SK-N-SH (cell line): ENCODE measurements around the gene FHDC1. TPM values are rescaled to one million over a fixed set of nuclear protein-coding genes. Genes with fewer than 3 reads are reported as not detected.

Experiments used
- CTCF ChIA-PET: fragments of 300-600, 350-600 bp; formaldehyde crosslinking; extraction: SDS; loops from one replicate; lab custom pipeline; 2021; lab: Yijun Ruan, JAX
- POLR2A ChIA-PET: fragments of 350-600 bp; sonication (Branson Sonifier 250); formaldehyde crosslinking; extraction: SDS; loops from one replicate; lab custom pipeline; 2020; ENCODE audit warnings: antibody characterized with exemption, inconsistent platforms; lab: Yijun Ruan, JAX
- DNase-seq: peaks from one replicate; pipeline ENCODE4 v3.0.0; 2012
- H2AFZ ChIP-seq: fragments of 200-600 bp; sonication (generic); 2 replicates; pipeline ENCODE4 v1.8.1; 2016; ENCODE audit warnings: antibody characterized with exemption, mild to moderate bottlenecking, low read depth
- H3F3A ChIP-seq: fragments of 200-600 bp; sonication (generic); replicated peaks from 2 replicates; pipeline ENCODE3; 2016; ENCODE audit warnings: antibody characterized with exemption, mild to moderate bottlenecking; ENCODE audit not compliant: insufficient read depth
- H3K27ac ChIP-seq, 2 experiments: fragments of 200-500 bp in 1 of 2; fragments of 200-600 bp in 1 of 2; sonication (Bioruptor generic) in 1 of 2; sonication (generic), shearing (Covaris generic) in 1 of 2; 2 replicates each; pipeline versions ENCODE4 v1.5.1 to v1.6.1; 2014 to 2016; ENCODE audit warnings: low read depth in 2 of 2, inconsistent platforms in 1 of 2, low read length in 1 of 2, mild to moderate bottlenecking in 1 of 2, mixed read lengths in 1 of 2
- H3K27me3 ChIP-seq: fragments of 200-600 bp; sonication (generic), shearing (Covaris generic); 2 replicates; pipeline ENCODE4 v1.6.1; 2016; ENCODE audit warnings: mixed run types; ENCODE audit not compliant: insufficient read depth
- H3K36me3 ChIP-seq, 2 experiments: fragments of 200-500 bp in 1 of 2; fragments of 200-600 bp in 1 of 2; sonication (Bioruptor generic) in 1 of 2; sonication (generic) in 1 of 2; replicated peaks in 1 of 2; 2 replicates each; pipeline versions ENCODE3 to v1.5.1; 2014 to 2016; ENCODE audit warnings: low read length in 1 of 2, mild to moderate bottlenecking in 1 of 2; ENCODE audit not compliant: insufficient read depth in 2 of 2, control insufficient read depth in 1 of 2
- H3K4me1 ChIP-seq, 2 experiments: fragments of 200-500 bp in 1 of 2; fragments of 200-600 bp in 1 of 2; sonication (Bioruptor generic) in 1 of 2; sonication (generic), shearing (Covaris generic) in 1 of 2; 2 replicates each; pipeline versions ENCODE4 v1.5.1 to v1.6.1; 2014 to 2016; ENCODE audit warnings: low read depth in 1 of 2, low read length in 1 of 2, mixed run types in 1 of 2; ENCODE audit not compliant: insufficient read depth in 2 of 2, control insufficient read depth in 1 of 2
- H3K4me2 ChIP-seq: fragments of 200-600 bp; sonication (generic), shearing (Covaris generic); 2 replicates; pipeline ENCODE4 v1.6.1; 2017; ENCODE audit warnings: mixed run types
- H3K4me3 ChIP-seq, 2 experiments: fragments of 200-500 bp in 1 of 2; fragments of 200-600 bp in 1 of 2; sonication (Bioruptor generic) in 1 of 2; sonication (generic), shearing (Covaris generic) in 1 of 2; 2 replicates each; pipeline versions ENCODE4 v1.5.1 to v1.8.1; 2014 to 2016; ENCODE audit warnings: low read depth in 2 of 2, inconsistent platforms in 1 of 2, low read length in 1 of 2, mild to moderate bottlenecking in 1 of 2, mixed read lengths in 1 of 2, moderate library complexity in 1 of 2
- H3K79me2 ChIP-seq: fragments of 200-600 bp; sonication (generic); 2 replicates; pipeline ENCODE4 v1.8.1; 2017; ENCODE audit warnings: mild to moderate bottlenecking; ENCODE audit not compliant: insufficient read depth
- H3K9ac ChIP-seq: fragments of 200-600 bp; sonication (generic); 2 replicates; pipeline ENCODE4 v1.6.1; 2017; ENCODE audit warnings: mixed run types
- H3K9me2 ChIP-seq: fragments of 200-600 bp; sonication (generic); 2 replicates; pipeline ENCODE4 v1.6.1; 2017; ENCODE audit warnings: mixed run types
- H3K9me3 ChIP-seq: fragments of 200-600 bp; sonication (generic); 2 replicates; pipeline ENCODE4 v1.6.1; 2017; ENCODE audit warnings: mixed run types, mild to moderate bottlenecking, moderate library complexity
- H4K20me1 ChIP-seq: fragments of 200-600 bp; sonication (generic); 2 replicates; pipeline ENCODE4 v1.6.1; 2017; ENCODE audit warnings: mild to moderate bottlenecking, mixed run types; ENCODE audit not compliant: insufficient read depth
- FOSL2 ChIP-seq: IDR thresholded peaks from 2 replicates; pipeline ENCODE4 v1.4.0; 2012; ENCODE audit warnings: low read depth, mild to moderate bottlenecking, moderate library complexity, borderline replicate concordance
- MAX ChIP-seq: IDR thresholded peaks from 2 replicates; pipeline ENCODE4 v1.4.0; 2012; ENCODE audit warnings: low read depth
- MXI1 ChIP-seq: IDR thresholded peaks from 2 replicates; pipeline ENCODE4 v1.6.1; 2012; ENCODE audit warnings: mild to moderate bottlenecking, low read depth, low read length, improper control_type of control experiment
- NRF1 ChIP-seq: IDR thresholded peaks from 2 replicates; pipeline ENCODE4 v1.6.1; 2012; ENCODE audit warnings: low read depth, mild to moderate bottlenecking, low read length
- PBX3 ChIP-seq: IDR thresholded peaks from 2 replicates; pipeline ENCODE4; 2012
- POLR2AphosphoS5 ChIP-seq: IDR thresholded peaks from 2 replicates; pipeline ENCODE4 v1.6.1; 2012; ENCODE audit warnings: low read depth, low read length
- RAD21 ChIP-seq: IDR thresholded peaks from 2 replicates; pipeline ENCODE4 v1.6.1; 2012; ENCODE audit warnings: mild to moderate bottlenecking, low read length
- TAF1 ChIP-seq: IDR thresholded peaks from 2 replicates; pipeline ENCODE4 v1.6.1; 2012; ENCODE audit warnings: low read depth, mild to moderate bottlenecking, low read length, moderate library complexity, borderline replicate concordance
- TCF12 ChIP-seq: IDR thresholded peaks from 2 replicates; pipeline ENCODE4 v1.4.0; 2012
- TEAD4 ChIP-seq: IDR thresholded peaks from 2 replicates; pipeline ENCODE4 v1.4.0; 2012; ENCODE audit warnings: mild to moderate bottlenecking, borderline replicate concordance; ENCODE audit not compliant: insufficient read depth
- USF1 ChIP-seq: IDR thresholded peaks from 2 replicates; pipeline ENCODE4 v1.4.0; 2012; ENCODE audit warnings: low read depth, borderline replicate concordance
- YY1 ChIP-seq: IDR thresholded peaks from 2 replicates; pipeline ENCODE4 v1.4.0; 2012; ENCODE audit warnings: low read depth, mild to moderate bottlenecking
- WGBS: methylation state at CpG from one replicate; pipeline ENCODE4 v1.1.6; 2017; ENCODE audit warnings: low lambda C conversion rate; 5-methylcytosine and 5-hydroxymethylcytosine counted together
- polyA plus RNA-seq, 3 experiments: library from polyadenylated mRNA; depleted of rRNA; stranded (reverse); fragments of >200 nt; gene quantifications; 2 replicates each; pipeline ENCODE4 v1.2.3, GENCODE V29; 2012

FHDC1 gene
- polyA plus RNA-seq, 1 of the 3 experiments (the other 2 are of a cell fraction), result 0.02 TPM

- no peak for TF ChIP-seq FOSL2
- TF ChIP-seq MAX, result no peak
- no peak for TF ChIP-seq POLR2AphosphoS5
Measured at GRCh38 chr4:153018031-153018430, 81.9 kb downstream of the FHDC1 start (continued).

GRCh38 chr4:153018684-153019083 lies 82.6 kb downstream of the FHDC1 start:
- 71% methylated on average over 1 of the region's 1 CpG for WGBS
- POLR2A ChIA-PET, result no interaction called here

GRCh38 chr4:153019906-153020305 lies 83.8 kb downstream of the FHDC1 start:
- H3K9me2 ChIP-seq, result no peaks in the 10 kb centered on the region
- no peak overlapping the region for H3K4me2 ChIP-seq
- no peak overlapping the region for H3K9ac ChIP-seq
- H3K4me3 ChIP-seq, result no peak overlapping the region
- no peak for DNase-seq
- no peak overlapping the region for H2AFZ ChIP-seq
- no peak overlapping the region for H3K27ac ChIP-seq
- no peak for TF ChIP-seq YY1
- no peak for TF ChIP-seq TAF1
- TF ChIP-seq USF1, result no peak
- TF ChIP-seq TEAD4, result no peak
- no peak for TF ChIP-seq FOSL2
- TF ChIP-seq RAD21, result no peak
- TF ChIP-seq NRF1, result no peak
- TF ChIP-seq POLR2AphosphoS5, result no peak
- no peak for TF ChIP-seq MAX
- TF ChIP-seq MXI1, result no peak
- TF ChIP-seq TCF12, result no peak
- H3K9me3 ChIP-seq, result no peaks in the 10 kb centered on the region
- H3K36me3 ChIP-seq, result no peaks in the 10 kb centered on the region
- H3K4me1 ChIP-seq, result no peaks in the 10 kb centered on the region; a peak in 1 of 4 replicates
- no peaks in the 10 kb centered on the region for H3K79me2 ChIP-seq
- CTCF ChIA-PET, result no interaction called here
- H3K27me3 ChIP-seq, result no peaks in the 10 kb centered on the region
- WGBS, result 80% methylated on average over 8 of the region's 9 CpGs
- no peaks in the 10 kb centered on the region for H3F3A ChIP-seq
- H4K20me1 ChIP-seq, result no peaks in the 10 kb centered on the region
- POLR2A ChIA-PET, result no interaction called here

More at GRCh38 chr4:153018684-153019083, 82.6 kb downstream of the FHDC1 start:
- no peak overlapping the region for H3K4me2 ChIP-seq
- H4K20me1 ChIP-seq, result no peaks in the 10 kb centered on the region
- CTCF ChIA-PET, result no interaction called here
- H3K79me2 ChIP-seq, result no peaks in the 10 kb centered on the region
- DNase-seq, result no peak
- H3K27me3 ChIP-seq, result no peaks in the 10 kb centered on the region
- H3K36me3 ChIP-seq, result no peaks in the 10 kb centered on the region
- H3K9ac ChIP-seq, result no peak overlapping the region
- H3K9me3 ChIP-seq, result no peaks in the 10 kb centered on the region
- H3K27ac ChIP-seq, result no peak overlapping the region
- H3K9me2 ChIP-seq, result no peaks in the 10 kb centered on the region
- H3F3A ChIP-seq, result no peaks in the 10 kb centered on the region
- H3K4me3 ChIP-seq, result no peak overlapping the region
- H3K4me1 ChIP-seq, result no peaks in the 10 kb centered on the region; a peak in 1 of 4 replicates
- TF ChIP-seq PBX3, result no peak
- no peak overlapping the region for H2AFZ ChIP-seq
